ENCODE measurements around the gene PCSK2.

PCSK2 gene

DNA sequence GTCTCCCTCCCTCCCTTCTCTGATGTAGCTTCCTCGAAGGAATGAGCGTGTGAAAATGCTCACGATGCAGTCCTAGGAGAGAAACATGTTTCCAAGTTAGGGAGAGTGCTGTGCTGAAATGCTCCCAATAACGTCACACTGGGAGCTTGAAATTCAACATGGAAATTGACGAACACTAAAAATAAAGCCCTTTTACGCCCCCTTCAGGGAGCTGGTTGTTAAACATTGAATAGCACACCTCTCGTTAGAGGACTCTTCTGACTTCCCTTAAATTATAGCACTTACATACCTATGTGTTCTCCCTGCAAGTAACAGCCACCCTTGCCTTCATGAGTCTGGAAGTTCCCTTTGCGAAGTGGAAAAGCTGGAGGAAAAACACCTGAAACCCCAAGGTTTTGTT lies 215.7 kb downstream of the PCSK2 start:
- Histone ChIP-seq H3K4me3 (ENCODE audit: extremely low read depth, insufficient read depth, low read length, poor library complexity, severe bottlenecking) (no peak overlapping the region), H3K27ac (ENCODE audit: low read depth, low read length, severe bottlenecking) (no peak overlapping the region), H3K4me1 (ENCODE audit: control insufficient read depth, insufficient read depth, low read length, poor library complexity, severe bottlenecking) (no peaks in the 10 kb centered on the region)

DNA sequence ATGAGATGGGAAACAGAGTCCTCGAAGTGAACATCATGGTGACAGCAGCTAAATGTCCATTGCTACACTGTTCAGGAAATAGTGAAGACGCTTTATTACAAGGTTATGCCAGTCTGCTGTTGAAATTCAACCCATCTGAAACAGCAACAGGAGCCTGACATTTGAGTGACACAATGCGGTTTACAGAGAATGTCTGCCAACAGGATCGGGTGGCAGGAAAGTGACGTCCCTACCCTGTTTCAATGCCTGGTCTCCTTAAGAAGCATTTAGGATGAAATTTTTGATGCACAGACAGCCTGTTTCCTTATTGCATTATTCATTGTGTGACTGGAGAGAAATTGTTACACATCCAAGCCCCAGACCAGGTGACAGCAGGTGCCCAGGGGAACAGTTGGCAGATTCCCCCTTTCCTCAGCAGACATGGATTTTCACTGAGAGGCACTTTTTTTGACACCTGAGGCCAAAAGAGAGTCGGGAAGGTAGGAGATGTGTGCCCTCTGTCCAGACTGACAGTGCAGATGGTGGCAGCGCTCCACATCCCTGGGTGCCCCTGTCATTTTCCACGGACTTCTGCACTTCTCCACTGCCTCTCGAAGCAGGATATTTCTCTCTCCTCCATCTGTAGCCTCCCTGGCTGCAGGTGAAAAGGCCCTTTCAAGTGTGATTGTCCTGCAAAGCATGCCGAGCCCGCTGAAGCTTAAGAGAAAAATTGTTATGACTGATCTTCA lies 216.5 kb downstream of the PCSK2 start:
- no peaks in the 10 kb centered on the region for H3K9me3 ChIP-seq (ENCODE audit: control insufficient read depth, low read length)
- 90 to 94% methylated on average over 9 to 10 of the region's 11 CpGs for WGBS, 2 experiments (ENCODE audit: insufficient coverage in 2 of 2)
- no peak overlapping the region for H3K4me3 ChIP-seq (ENCODE audit: extremely low read depth, insufficient read depth, low read length, poor library complexity, severe bottlenecking)
- no peak overlapping the region for H3K27ac ChIP-seq (ENCODE audit: low read depth, low read length, severe bottlenecking)
- H3K36me3 ChIP-seq (ENCODE audit: control insufficient read depth, insufficient read depth, low read length), result no peaks in the 10 kb centered on the region
- no peaks in the 10 kb centered on the region for H3K4me1 ChIP-seq (ENCODE audit: control insufficient read depth, insufficient read depth, low read length, poor library complexity, severe bottlenecking)

More for the DNA sequence above, 215.7 kb downstream of the PCSK2 start:
- H3K36me3 ChIP-seq (ENCODE audit: control insufficient read depth, insufficient read depth, low read length), result no peaks in the 10 kb centered on the region
- WGBS, 2 experiments (ENCODE audit: insufficient coverage in 2 of 2), result 62 to 63% methylated on average over 6 to 7 of the region's 8 CpGs
- no peaks in the 10 kb centered on the region for H3K9me3 ChIP-seq (ENCODE audit: control insufficient read depth, low read length)

DNA sequence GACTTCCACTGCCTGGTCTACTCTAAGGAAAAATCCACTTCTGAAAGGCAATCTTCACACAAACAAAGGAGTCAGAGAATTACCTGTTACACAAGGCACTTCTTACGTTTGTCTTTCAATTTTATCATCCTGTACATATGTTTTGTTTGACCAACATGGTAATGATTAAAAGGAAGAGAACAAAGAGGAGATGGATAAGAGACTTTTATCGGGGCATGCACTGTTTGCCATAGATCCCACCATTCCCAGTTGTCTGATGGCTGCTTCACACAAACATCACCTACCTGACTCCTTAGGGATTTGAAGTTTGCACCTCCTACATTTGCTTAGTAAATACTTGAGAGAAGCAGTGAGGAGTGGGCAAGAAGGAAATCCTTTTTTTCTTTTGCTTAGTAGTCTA lies 217.3 kb downstream of the PCSK2 start:
- no peaks in the 10 kb centered on the region for H3K4me1 ChIP-seq (ENCODE audit: control insufficient read depth, insufficient read depth, low read length, poor library complexity, severe bottlenecking)
- no peak overlapping the region for H3K27ac ChIP-seq (ENCODE audit: low read depth, low read length, severe bottlenecking)
- WGBS, 2 experiments (ENCODE audit: insufficient coverage in 2 of 2), result no CpG with 5 or more reads among the region's 2 CpGs
- no peaks in the 10 kb centered on the region for H3K9me3 ChIP-seq (ENCODE audit: control insufficient read depth, low read length)
- no peak overlapping the region for H3K4me3 ChIP-seq (ENCODE audit: extremely low read depth, insufficient read depth, low read length, poor library complexity, severe bottlenecking)
- no peaks in the 10 kb centered on the region for H3K36me3 ChIP-seq (ENCODE audit: control insufficient read depth, insufficient read depth, low read length)

DNA sequence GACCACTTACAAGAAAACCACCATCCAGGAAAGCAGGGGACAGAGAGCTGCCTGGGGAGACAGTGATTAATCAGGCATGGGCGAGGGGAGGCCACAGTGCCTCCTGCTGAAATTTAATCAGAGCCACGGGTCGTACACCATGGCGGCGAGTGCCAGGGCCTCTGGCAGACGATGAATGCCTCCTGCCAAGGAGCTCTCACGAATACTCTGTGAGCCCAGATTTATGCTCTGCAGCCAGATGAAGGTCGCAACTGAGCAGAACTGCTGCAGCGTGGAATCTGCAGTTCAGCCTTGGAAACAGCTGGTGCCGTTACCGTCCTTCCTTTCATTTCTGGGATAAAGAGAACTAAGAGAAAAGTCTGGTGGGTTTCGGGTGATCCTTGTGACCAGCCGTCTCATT lies 218.7 kb downstream of the PCSK2 start:
- WGBS, 2 experiments (ENCODE audit: insufficient coverage in 2 of 2), result 90 to 91% methylated on average over 13 of the region's 13 CpGs
- no peak overlapping the region for H3K27ac ChIP-seq (ENCODE audit: low read depth, low read length, severe bottlenecking)
- H3K4me1 ChIP-seq (ENCODE audit: control insufficient read depth, insufficient read depth, low read length, poor library complexity, severe bottlenecking), result no peaks in the 10 kb centered on the region
- no peaks in the 10 kb centered on the region for H3K9me3 ChIP-seq (ENCODE audit: control insufficient read depth, low read length)
- no peak overlapping the region for H3K4me3 ChIP-seq (ENCODE audit: extremely low read depth, insufficient read depth, low read length, poor library complexity, severe bottlenecking)
- H3K36me3 ChIP-seq (ENCODE audit: control insufficient read depth, insufficient read depth, low read length), result no peaks in the 10 kb centered on the region

DNA sequence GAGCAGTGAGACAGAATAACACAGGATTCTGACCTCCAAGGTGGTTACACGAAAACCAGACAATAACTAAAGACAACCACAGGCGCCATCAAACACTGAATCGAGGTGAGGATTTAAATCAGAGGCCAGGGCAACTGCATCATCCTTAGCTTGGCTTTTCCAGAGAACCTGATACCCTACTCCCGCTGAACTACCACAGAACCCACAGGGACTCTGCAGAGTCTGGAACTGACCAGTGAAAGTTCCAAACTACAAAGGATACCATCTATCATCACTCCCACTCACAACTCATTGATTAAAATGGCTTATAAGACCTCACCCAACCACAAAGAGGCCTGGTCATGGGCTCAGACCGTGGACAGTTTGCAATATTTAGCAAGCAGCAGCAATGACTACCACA lies 219.3 kb downstream of the PCSK2 start:
- Histone ChIP-seq H3K36me3 (ENCODE audit: control insufficient read depth, insufficient read depth, low read length) (no peaks in the 10 kb centered on the region), H3K9me3 (ENCODE audit: control insufficient read depth, low read length) (no peaks in the 10 kb centered on the region), H3K27ac (ENCODE audit: low read depth, low read length, severe bottlenecking) (no peak overlapping the region), H3K4me1 (ENCODE audit: control insufficient read depth, insufficient read depth, low read length, poor library complexity, severe bottlenecking) (no peaks in the 10 kb centered on the region), H3K4me3 (ENCODE audit: extremely low read depth, insufficient read depth, low read length, poor library complexity, severe bottlenecking) (no peak overlapping the region)
- WGBS, 2 experiments (ENCODE audit: insufficient coverage in 2 of 2), result 93 to 94% methylated on average over 3 to 4 of the region's 5 CpGs

DNA sequence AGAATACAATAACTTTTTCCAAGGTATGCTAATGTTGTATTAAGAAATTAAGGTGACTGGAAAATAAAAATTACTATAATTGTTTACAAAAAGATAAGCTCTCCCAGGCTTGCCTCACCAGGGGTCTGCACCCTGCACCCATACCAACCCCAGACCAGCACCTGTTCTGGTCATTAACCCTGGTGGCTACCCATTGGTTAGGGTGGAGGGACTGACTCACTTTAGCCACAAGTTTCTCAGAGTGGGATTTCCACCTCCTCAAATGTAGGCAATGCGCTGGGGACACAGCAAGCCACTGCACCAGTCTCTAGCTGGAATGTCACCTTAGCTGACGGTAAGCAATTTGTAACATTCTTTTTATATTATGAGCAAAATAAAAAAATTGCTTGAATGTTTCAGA lies 221.2 kb downstream of the PCSK2 start:
- no peak overlapping the region for H3K27ac ChIP-seq (ENCODE audit: low read depth, low read length, severe bottlenecking)
- H3K36me3 ChIP-seq (ENCODE audit: control insufficient read depth, insufficient read depth, low read length), result no peaks in the 10 kb centered on the region
- no CpG with 5 or more reads among the region's 2 CpGs for WGBS, 2 experiments (ENCODE audit: insufficient coverage in 2 of 2)
- H3K4me1 ChIP-seq (ENCODE audit: control insufficient read depth, insufficient read depth, low read length, poor library complexity, severe bottlenecking), result no peaks in the 10 kb centered on the region
- H3K9me3 ChIP-seq (ENCODE audit: control insufficient read depth, low read length), result no peaks in the 10 kb centered on the region
- no peak overlapping the region for H3K4me3 ChIP-seq (ENCODE audit: extremely low read depth, insufficient read depth, low read length, poor library complexity, severe bottlenecking)

DNA sequence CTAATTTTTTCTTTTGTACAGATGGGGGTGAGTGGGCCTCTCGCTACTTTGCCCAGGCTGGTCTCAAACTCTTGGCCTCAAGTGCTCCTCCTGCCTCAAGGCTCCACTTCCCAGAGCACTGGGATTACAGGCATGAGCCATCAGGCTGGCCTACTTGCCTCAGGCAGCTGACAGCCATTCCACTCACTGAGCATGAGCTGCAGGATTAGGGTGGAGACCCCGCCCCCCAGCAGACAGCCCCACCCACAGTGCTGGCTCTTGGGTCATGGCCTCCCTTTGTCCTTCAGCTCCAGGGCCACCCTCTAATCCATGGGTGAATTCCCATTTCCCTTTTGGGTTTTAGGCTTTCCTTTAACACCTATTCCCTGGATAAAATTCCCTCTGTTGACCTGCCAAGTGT lies 222.2 kb downstream of the PCSK2 start:
- H3K27ac ChIP-seq (ENCODE audit: low read depth, low read length, severe bottlenecking), result no peak overlapping the region
- no peak overlapping the region for H3K4me3 ChIP-seq (ENCODE audit: extremely low read depth, insufficient read depth, low read length, poor library complexity, severe bottlenecking)
- H3K36me3 ChIP-seq (ENCODE audit: control insufficient read depth, insufficient read depth, low read length), result no peaks in the 10 kb centered on the region
- H3K9me3 ChIP-seq (ENCODE audit: control insufficient read depth, low read length), result no peaks in the 10 kb centered on the region
- WGBS, 2 experiments (ENCODE audit: insufficient coverage in 2 of 2), result 80 to 100% methylated on average over 1 to 2 of the region's 2 CpGs
- H3K4me1 ChIP-seq (ENCODE audit: control insufficient read depth, insufficient read depth, low read length, poor library complexity, severe bottlenecking), result no peaks in the 10 kb centered on the region

DNA sequence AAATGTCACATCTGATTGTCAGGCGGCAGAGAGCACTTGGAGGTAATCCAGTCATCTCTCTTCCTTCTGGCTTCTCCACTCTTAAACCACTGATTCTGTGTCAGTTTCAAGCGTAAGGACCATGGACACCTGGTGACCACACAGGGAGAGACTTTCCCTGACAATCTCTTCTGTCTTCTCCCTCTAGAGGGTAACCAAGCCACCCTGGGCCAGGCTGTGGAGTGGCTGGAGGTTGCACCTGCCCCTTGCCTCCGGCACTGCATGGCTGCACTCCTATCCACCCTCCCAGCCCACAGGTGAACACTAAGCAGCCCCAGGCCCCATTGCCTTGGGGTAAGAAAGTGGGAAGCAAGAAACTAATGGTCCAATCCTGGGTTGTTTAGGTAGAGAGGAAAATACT lies 225.6 kb downstream of the PCSK2 start:
- H3K9me3 ChIP-seq (ENCODE audit: control insufficient read depth, low read length), result no peaks in the 10 kb centered on the region
- 89 to 100% methylated on average over 1 to 2 of the region's 3 CpGs for WGBS, 2 experiments (ENCODE audit: insufficient coverage in 2 of 2)
- no peak overlapping the region for H3K4me3 ChIP-seq (ENCODE audit: extremely low read depth, insufficient read depth, low read length, poor library complexity, severe bottlenecking)
- no peak overlapping the region for H3K27ac ChIP-seq (ENCODE audit: low read depth, low read length, severe bottlenecking)
- no peaks in the 10 kb centered on the region for H3K36me3 ChIP-seq (ENCODE audit: control insufficient read depth, insufficient read depth, low read length)
- H3K4me1 ChIP-seq (ENCODE audit: control insufficient read depth, insufficient read depth, low read length, poor library complexity, severe bottlenecking), result peaks cover 1% of the 10 kb centered on the region

DNA sequence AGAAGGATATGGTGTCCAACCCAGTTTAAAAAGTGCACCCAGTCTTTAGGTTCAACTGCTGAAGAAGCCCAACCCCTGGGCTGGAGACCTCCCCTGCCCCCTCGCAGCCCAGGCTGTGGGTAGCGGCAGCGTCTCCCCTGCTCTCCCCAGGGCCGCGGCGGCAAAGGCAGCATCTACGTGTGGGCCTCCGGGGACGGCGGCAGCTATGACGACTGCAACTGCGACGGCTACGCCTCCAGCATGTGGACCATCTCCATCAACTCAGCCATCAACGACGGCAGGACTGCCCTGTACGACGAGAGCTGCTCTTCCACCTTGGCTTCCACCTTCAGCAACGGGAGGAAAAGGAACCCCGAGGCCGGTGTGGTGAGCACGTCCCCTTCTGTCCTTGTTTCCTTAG lies 226.8 kb downstream of the PCSK2 start:
- Histone ChIP-seq H3K4me1 (ENCODE audit: control insufficient read depth, insufficient read depth, low read length, poor library complexity, severe bottlenecking) (peaks cover 12% of the 10 kb centered on the region), H3K27ac (ENCODE audit: low read depth, low read length, severe bottlenecking) (no peak overlapping the region), H3K9me3 (ENCODE audit: control insufficient read depth, low read length) (no peaks in the 10 kb centered on the region), H3K4me3 (ENCODE audit: extremely low read depth, insufficient read depth, low read length, poor library complexity, severe bottlenecking) (no peak overlapping the region), H3K36me3 (ENCODE audit: control insufficient read depth, insufficient read depth, low read length) (no peaks in the 10 kb centered on the region)
- 94 to 96% methylated on average over 22 of the region's 22 CpGs for WGBS, 2 experiments (ENCODE audit: insufficient coverage in 2 of 2)

DNA sequence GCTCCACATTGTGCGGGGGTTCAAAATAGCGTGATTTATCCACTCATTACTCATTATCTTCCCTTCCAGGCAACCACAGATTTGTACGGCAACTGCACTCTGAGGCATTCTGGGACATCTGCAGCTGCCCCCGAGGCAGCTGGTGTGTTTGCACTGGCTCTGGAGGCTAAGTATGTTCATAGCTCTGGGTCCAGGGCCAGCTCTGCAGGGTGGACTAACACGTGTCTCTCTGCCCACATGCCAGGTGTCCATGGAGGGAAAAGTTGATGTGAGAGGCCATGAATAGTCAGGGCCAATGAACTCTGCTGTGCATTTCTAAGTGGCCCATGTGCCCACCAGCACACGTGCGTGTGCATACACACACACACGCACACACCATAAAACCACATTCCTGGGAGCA lies 229.4 kb downstream of the PCSK2 start:
- 93 to 98% methylated on average over 5 of the region's 8 CpGs for WGBS, 2 experiments (ENCODE audit: insufficient coverage in 2 of 2)

DNA sequence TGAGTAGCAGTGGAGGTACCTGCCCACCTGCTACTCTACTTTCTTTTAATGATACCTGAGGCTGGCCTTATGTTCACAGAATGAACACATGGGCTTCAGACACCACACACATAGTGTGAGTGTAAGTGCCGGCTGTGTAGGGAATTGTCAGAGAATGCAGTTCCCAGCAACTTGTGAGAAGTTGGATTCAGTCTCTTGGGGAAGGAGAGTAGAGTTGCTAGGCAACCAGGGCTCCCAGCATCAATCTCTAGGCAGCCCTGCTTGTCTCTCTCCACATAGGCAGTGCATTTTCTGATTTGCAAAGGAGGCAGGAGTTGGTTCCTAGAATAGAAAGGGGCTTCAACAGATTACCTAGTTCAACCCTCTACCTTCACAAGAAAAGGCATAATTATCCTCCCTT lies 230.2 kb downstream of the PCSK2 start:
- Histone ChIP-seq H3K4me3 (ENCODE audit: extremely low read depth, insufficient read depth, low read length, poor library complexity, severe bottlenecking) (no peak overlapping the region), H3K27ac (ENCODE audit: low read depth, low read length, severe bottlenecking) (no peak overlapping the region), H3K4me1 (ENCODE audit: control insufficient read depth, insufficient read depth, low read length, poor library complexity, severe bottlenecking) (peaks cover 14% of the 10 kb centered on the region), H3K36me3 (ENCODE audit: control insufficient read depth, insufficient read depth, low read length) (no peaks in the 10 kb centered on the region), H3K9me3 (ENCODE audit: control insufficient read depth, low read length) (no peaks in the 10 kb centered on the region)
- 100% methylated on average over 1 of the region's 1 CpG for WGBS, 2 experiments (ENCODE audit: insufficient coverage in 2 of 2)

More for the DNA sequence above, 229.4 kb downstream of the PCSK2 start:
- Histone ChIP-seq H3K36me3 (ENCODE audit: control insufficient read depth, insufficient read depth, low read length) (no peaks in the 10 kb centered on the region), H3K9me3 (ENCODE audit: control insufficient read depth, low read length) (no peaks in the 10 kb centered on the region), H3K4me1 (ENCODE audit: control insufficient read depth, insufficient read depth, low read length, poor library complexity, severe bottlenecking) (peaks cover 14% of the 10 kb centered on the region), H3K4me3 (ENCODE audit: extremely low read depth, insufficient read depth, low read length, poor library complexity, severe bottlenecking) (no peak overlapping the region), H3K27ac (ENCODE audit: low read depth, low read length, severe bottlenecking) (no peak overlapping the region)
